GM12874 (cell line): ENCODE results near the gene LIPC.

Experiments used
- CTCF ChIP-seq: IDR thresholded peaks from 2 replicates; pipeline ENCODE4 v1.5.1; 2011; ENCODE audit warnings: low read depth, mild to moderate bottlenecking, control low read depth, low read length, moderate library complexity; ENCODE audit not compliant: insufficient read depth

The LIPC gene

GRCh38 chr15:58556541-58556940, 124.8 kb downstream of the LIPC start:
- no peak for TF ChIP-seq CTCF

GRCh38 chr15:58558777-58559176, 127.0 kb downstream of the LIPC start:
- TF ChIP-seq CTCF = no peak

- TF ChIP-seq CTCF = no peak
Observed at GRCh38 chr15:58559904-58560588, 128.3 kb downstream of the LIPC start.

- TF ChIP-seq CTCF = no peak
Observed at GRCh38 chr15:58561321-58561720, 129.5 kb downstream of the LIPC start.

- TF ChIP-seq CTCF = no peak
Observed at GRCh38 chr15:58562135-58562534, 130.3 kb downstream of the LIPC start.

- TF ChIP-seq CTCF = no peak
Observed at GRCh38 chr15:58564981-58565380, 133.2 kb downstream of the LIPC start.

GRCh38 chr15:58565619-58566018, 133.8 kb downstream of the LIPC start:
- TF ChIP-seq CTCF = no peak

- no peak for TF ChIP-seq CTCF
Observed at GRCh38 chr15:58566029-58566428, 134.2 kb downstream of the LIPC start.
